H9 (cell line): ENCODE data around the gene MYOZ2. TPM values are rescaled to one million over a fixed set of nuclear protein-coding genes. Genes with fewer than 3 reads are reported as not detected.

Experiments used
- DNase-seq: peaks from one replicate; pipeline ENCODE4 v3.0.0-alpha.2; 2017
- H2AFZ ChIP-seq: one replicate; pipeline ENCODE4 v1.6.1; 2013; ENCODE audit warnings: mild to moderate bottlenecking, low read length, control low read depth, moderate library complexity
- H2AK5ac ChIP-seq: 2 replicates; pipeline ENCODE4 v1.6.1; 2013; ENCODE audit warnings: low read length, control low read depth, mixed read lengths; ENCODE audit not compliant: insufficient read length
- H2BK120ac ChIP-seq: one replicate; pipeline ENCODE4 v1.6.1; 2013; ENCODE audit warnings: low read depth, mild to moderate bottlenecking, low read length, control low read depth, inconsistent platforms; ENCODE audit not compliant: poor library complexity, severe bottlenecking
- H2BK12ac ChIP-seq: 2 replicates; pipeline ENCODE4 v1.6.1; 2013; ENCODE audit warnings: low read length, control low read depth, mixed read lengths, low read depth; ENCODE audit not compliant: insufficient read length
- H2BK15ac ChIP-seq: 2 replicates; pipeline ENCODE4 v1.6.1; 2013; ENCODE audit warnings: low read depth, low read length, control low read depth
- H2BK20ac ChIP-seq: one replicate; pipeline ENCODE4 v1.6.1; 2013; ENCODE audit warnings: low read depth, mild to moderate bottlenecking, low read length, control low read depth, inconsistent platforms; ENCODE audit not compliant: poor library complexity, severe bottlenecking
- H2BK5ac ChIP-seq: 2 replicates; pipeline ENCODE4 v1.6.1; 2013; ENCODE audit warnings: low read length, control low read depth, mixed read lengths; ENCODE audit not compliant: insufficient read length
- H3K14ac ChIP-seq: 2 replicates; pipeline ENCODE4 v1.6.1; 2013; ENCODE audit warnings: low read length, control low read depth; ENCODE audit not compliant: insufficient read depth
- H3K18ac ChIP-seq: 2 replicates; pipeline ENCODE4 v1.6.1; 2013; ENCODE audit warnings: low read depth, mild to moderate bottlenecking, mixed read lengths, low read length, control low read depth; ENCODE audit not compliant: insufficient read length
- H3K23ac ChIP-seq: 2 replicates; pipeline ENCODE4 v1.6.1; 2013; ENCODE audit warnings: low read length, control low read depth, mixed read lengths, low read depth; ENCODE audit not compliant: insufficient read length
- H3K23me2 ChIP-seq: 2 replicates; pipeline ENCODE4 v1.6.1; 2013; ENCODE audit warnings: low read depth, mild to moderate bottlenecking, mixed read lengths, low read length, control low read depth; ENCODE audit not compliant: insufficient read length, poor library complexity, severe bottlenecking
- H3K27ac ChIP-seq: 2 replicates; pipeline ENCODE4 v1.5.1; 2013; ENCODE audit warnings: low read length, control low read depth, mixed read lengths, low read depth; ENCODE audit not compliant: insufficient read length
- H3K27me3 ChIP-seq: 2 replicates; pipeline ENCODE4 v1.6.1; 2013; ENCODE audit warnings: low read length, control low read depth, inconsistent platforms; ENCODE audit not compliant: insufficient read depth
- H3K4ac ChIP-seq: 2 replicates; pipeline ENCODE4 v1.6.1; 2013; ENCODE audit warnings: low read depth, mild to moderate bottlenecking, control low read depth, inconsistent platforms, low read length, moderate library complexity
- H3K4me1 ChIP-seq: 2 replicates; pipeline ENCODE4 v1.6.1; 2013; ENCODE audit warnings: low read length, control low read depth, inconsistent platforms; ENCODE audit not compliant: insufficient read depth
- H3K4me2 ChIP-seq: 2 replicates; pipeline ENCODE4 v1.6.1; 2013; ENCODE audit warnings: low read length, control low read depth, mixed read lengths; ENCODE audit not compliant: insufficient read length, insufficient read depth
- H3K56ac ChIP-seq: 2 replicates; pipeline ENCODE4 v1.6.1; 2013; ENCODE audit warnings: low read depth, mild to moderate bottlenecking, mixed read lengths, low read length, control low read depth; ENCODE audit not compliant: insufficient read length
- H3K79me1 ChIP-seq: 2 replicates; pipeline ENCODE4 v1.6.1; 2013; ENCODE audit warnings: low read depth, mild to moderate bottlenecking, moderate library complexity, low read length, control low read depth, inconsistent platforms; ENCODE audit not compliant: insufficient read depth, poor library complexity, severe bottlenecking
- H3K79me2 ChIP-seq: 2 replicates; pipeline ENCODE4 v1.6.1; 2013; ENCODE audit warnings: low read length, control low read depth, inconsistent platforms; ENCODE audit not compliant: insufficient read depth
- H3K9ac ChIP-seq: 2 replicates; pipeline ENCODE4 v1.6.1; 2013; ENCODE audit warnings: low read length, control low read depth, mixed read lengths; ENCODE audit not compliant: insufficient read length; ENCODE audit errors: extremely low read depth
- H3K9me3 ChIP-seq: one replicate; pipeline ENCODE4 v1.6.1; 2013; ENCODE audit warnings: low read depth, low read length, inconsistent platforms; ENCODE audit not compliant: control insufficient read depth
- H3T11ph ChIP-seq: one replicate; pipeline ENCODE4 v1.6.1; 2013; ENCODE audit warnings: mild to moderate bottlenecking, low read length, control low read depth, inconsistent platforms
- H4K20me1 ChIP-seq: one replicate; pipeline ENCODE4 v1.6.1; 2013; ENCODE audit not compliant: control insufficient read depth, insufficient read length, insufficient read depth
- H4K5ac ChIP-seq: 2 replicates; pipeline ENCODE4 v1.6.1; 2013; ENCODE audit warnings: low read depth, mild to moderate bottlenecking, mixed read lengths, low read length, control low read depth; ENCODE audit not compliant: insufficient read length
- H4K8ac ChIP-seq: replicated peaks from 2 replicates; pipeline ENCODE4 v1.6.1; 2013; ENCODE audit warnings: low read length, control low read depth, mixed read lengths, low read depth; ENCODE audit not compliant: insufficient read length
- H4K91ac ChIP-seq: 2 replicates; pipeline ENCODE4 v1.6.1; 2013; ENCODE audit warnings: low read depth, mild to moderate bottlenecking, moderate library complexity, mixed read lengths, low read length, control low read depth; ENCODE audit not compliant: insufficient read length
- H3K27ac Mint-ChIP-seq, 3 experiments: 2 replicates in 2 of 3; 3 replicates in 1 of 3; pipeline ENCODE4 v1.8.0; 2020 to 2021; ENCODE audit warnings: mixed read lengths in 3 of 3, mild to moderate bottlenecking in 1 of 3, moderate library complexity in 1 of 3
- H3K27me3 Mint-ChIP-seq: 2 replicates; pipeline ENCODE4 v1.8.0; 2021; ENCODE audit warnings: low read depth, mild to moderate bottlenecking, moderate library complexity, mixed read lengths
- H3K36me3 Mint-ChIP-seq, 3 experiments: 2 replicates in 2 of 3; 3 replicates in 1 of 3; pipeline ENCODE4 v1.8.0; 2020 to 2021; ENCODE audit warnings: low read depth in 3 of 3, mixed read lengths in 3 of 3; ENCODE audit not compliant: insufficient read depth in 1 of 3
- H3K4me1 Mint-ChIP-seq, 2 experiments: 2 replicates each; pipeline ENCODE4 v1.8.0; 2020; ENCODE audit warnings: mixed read lengths in 2 of 2
- H3K4me3 Mint-ChIP-seq, 2 experiments: 2 replicates in 1 of 2; 3 replicates in 1 of 2; pipeline ENCODE4 v1.8.0; 2020 to 2021; ENCODE audit warnings: mild to moderate bottlenecking in 2 of 2, mixed read lengths in 2 of 2, moderate library complexity in 1 of 2
- H3K9me3 Mint-ChIP-seq, 2 experiments: 2 replicates in 1 of 2; 3 replicates in 1 of 2; pipeline ENCODE4 v1.8.0; 2020; ENCODE audit warnings: mild to moderate bottlenecking in 2 of 2, mixed read lengths in 2 of 2, moderate library complexity in 1 of 2
- WGBS: extraction: QIAGEN DNeasy Blood & Tissue Kit; methylation state at CpG from one replicate; pipeline ENCODE4 v1.1.7; 2013; ENCODE audit warnings: missing lambda C conversion rate, low lambda C conversion rate, mixed read lengths; ENCODE audit not compliant: insufficient read length; ENCODE audit errors: extremely low coverage; 5-methylcytosine and 5-hydroxymethylcytosine counted together
- total RNA-seq: library from RNA; stranded (reverse); gene quantifications from 2 replicates; pipeline ENCODE4 v1.2.1, GENCODE V29; 2021
- TF ChIP-seq, protein P1 (sequence below): fragments of 200-600 bp; sonication (generic); conservative IDR thresholded peaks from 3 replicates; pipeline ENCODE4 v1.8.0; 2021; ENCODE audit warnings: antibody characterized with exemption, mild to moderate bottlenecking

MYOZ2 gene
- total RNA-seq, 1 experiment from 2014 or later = not detected

DNA sequence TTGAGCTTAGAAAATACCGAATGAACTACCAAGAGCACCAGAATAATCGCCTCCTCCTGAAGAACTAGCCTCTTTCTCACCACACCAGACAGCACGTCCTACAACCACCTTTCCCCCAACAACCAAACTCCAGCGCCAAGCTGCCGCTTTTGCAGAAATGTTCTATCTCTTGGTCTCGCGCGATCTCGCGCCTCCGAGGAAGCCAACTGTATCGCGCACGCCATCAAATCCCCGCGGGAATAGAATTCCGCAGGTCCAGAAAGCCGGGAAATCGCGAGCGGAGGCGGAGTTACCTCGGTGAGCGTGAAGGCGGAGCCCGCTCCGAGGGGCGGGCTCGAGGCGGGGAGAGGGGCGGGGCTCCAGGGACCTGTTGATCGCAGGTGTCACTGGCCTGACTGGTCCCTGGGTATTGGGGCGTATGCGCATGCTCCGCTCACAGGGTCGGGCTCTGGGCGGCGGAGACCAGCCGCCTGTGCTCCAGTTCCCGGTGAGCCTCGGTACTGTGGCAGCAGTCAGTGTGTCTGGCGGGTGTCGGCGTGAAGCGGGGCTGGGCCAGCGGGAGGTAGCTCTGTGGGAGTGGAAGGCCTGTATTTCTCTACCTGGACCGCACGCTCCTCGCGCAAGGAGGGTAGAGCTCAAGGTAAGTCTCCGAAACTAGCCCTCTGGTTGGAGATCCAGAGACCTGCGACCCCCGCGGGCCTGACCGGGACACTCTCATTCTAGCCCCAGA is 76.8 kb downstream of the MYOZ2 start, which contains the start of gene USP53:
USP53 (plus strand) TSS at position 480 of the 730 bp plus-strand sequence. CDS start 27,047 bp downstream, outside the sequence.
- Histone ChIP-seq H2BK15ac (no peak within 1 kb of the TSS), H3K23ac (no peak within 1 kb of the TSS), H3K79me1 (no peaks in the 10 kb centered on the region), H3K56ac (peak within 1 kb of the TSS; percentile 79), H2AK5ac (no peak within 1 kb of the TSS), H3K4me1 (0 out of 2 replicates have a peak, but pooled peaks cover 2% of the 10 kb centered on the region), H4K8ac (peak within 1 kb of the TSS; percentile 80), H2AFZ (peak within 1 kb of the TSS; percentile 24), H3K27me3 (no peaks in the 10 kb centered on the region), H4K20me1 (no peaks in the 10 kb centered on the region), H3K27ac (peak within 1 kb of the TSS; percentile 100), H3K79me2 (peaks cover 3% of the 10 kb centered on the region; the same call in 1 of the 2 replicates), H3K9ac (peak within 1 kb of the TSS; percentile 100), H3K18ac (peak within 1 kb of the TSS; percentile 97), H4K5ac (peak within 1 kb of the TSS; percentile 97), H3T11ph (no peak within 1 kb of the TSS), H3K4ac (no peak within 1 kb of the TSS), H2BK12ac (peak within 1 kb of the TSS; percentile 38), H2BK20ac (peak within 1 kb of the TSS; percentile 93), H2BK120ac (no peak within 1 kb of the TSS), H3K4me2 (peak within 1 kb of the TSS; percentile 94), H2BK5ac (peak within 1 kb of the TSS; percentile 98), H3K9me3 (no peaks in the 10 kb centered on the region), H4K91ac (no peak within 1 kb of the TSS), H3K14ac (peak within 1 kb of the TSS; percentile 93), H3K23me2 (peaks cover 7% of the 10 kb centered on the region)
- Mint-ChIP-seq H3K9me3 (peaks cover 0 to 3% of the 10 kb centered on the region in 2 experiments; a peak in 1 of 5 replicates), H3K4me3 (peak within 1 kb of the TSS; percentile 82 to 93), H3K36me3 (peaks cover 0 to 3% (median 1%) of the 10 kb centered on the region in 3 experiments; a peak in 5 of 7 replicates), H3K4me1 (peaks cover 27 to 30% of the 10 kb centered on the region in 2 experiments), H3K27ac (peak within 1 kb of the TSS; percentile 98 to 100 (median 99)), H3K27me3 (peaks cover 4% of the 10 kb centered on the region)
- WGBS = no CpG with 5 or more reads among the region's 55 CpGs
- peak; percentile 99 for DNase-seq
- TF ChIP-seq, protein P1, sequence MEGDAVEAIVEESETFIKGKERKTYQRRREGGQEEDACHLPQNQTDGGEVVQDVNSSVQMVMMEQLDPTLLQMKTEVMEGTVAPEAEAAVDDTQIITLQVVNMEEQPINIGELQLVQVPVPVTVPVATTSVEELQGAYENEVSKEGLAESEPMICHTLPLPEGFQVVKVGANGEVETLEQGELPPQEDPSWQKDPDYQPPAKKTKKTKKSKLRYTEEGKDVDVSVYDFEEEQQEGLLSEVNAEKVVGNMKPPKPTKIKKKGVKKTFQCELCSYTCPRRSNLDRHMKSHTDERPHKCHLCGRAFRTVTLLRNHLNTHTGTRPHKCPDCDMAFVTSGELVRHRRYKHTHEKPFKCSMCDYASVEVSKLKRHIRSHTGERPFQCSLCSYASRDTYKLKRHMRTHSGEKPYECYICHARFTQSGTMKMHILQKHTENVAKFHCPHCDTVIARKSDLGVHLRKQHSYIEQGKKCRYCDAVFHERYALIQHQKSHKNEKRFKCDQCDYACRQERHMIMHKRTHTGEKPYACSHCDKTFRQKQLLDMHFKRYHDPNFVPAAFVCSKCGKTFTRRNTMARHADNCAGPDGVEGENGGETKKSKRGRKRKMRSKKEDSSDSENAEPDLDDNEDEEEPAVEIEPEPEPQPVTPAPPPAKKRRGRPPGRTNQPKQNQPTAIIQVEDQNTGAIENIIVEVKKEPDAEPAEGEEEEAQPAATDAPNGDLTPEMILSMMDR = no peak
